ENCODE measurements around the gene GRM8.

GRCh38 chr7:126441745-126442144, 811.0 kb downstream of the GRM8 start:
- no peak for TF ChIP-seq CTCF (IDR thresholded peaks at IDR 0.05)
- no peak for TF ChIP-seq POLR2A (IDR thresholded peaks at IDR 0.05; ENCODE audit: low read depth)
